ENCODE results near the gene CA5A. TPM values are rescaled to one million over a fixed set of nuclear protein-coding genes. Genes with fewer than 3 reads are reported as not detected.
"Not testable (repeated sequence)": the region's sequence is repeated elsewhere in the genome, so short reads cannot be mapped to it uniquely, and the experiment has no call there.

CA5A gene
- total RNA-seq, 1 experiment from 2014 or later = 1.7 TPM

DNA sequence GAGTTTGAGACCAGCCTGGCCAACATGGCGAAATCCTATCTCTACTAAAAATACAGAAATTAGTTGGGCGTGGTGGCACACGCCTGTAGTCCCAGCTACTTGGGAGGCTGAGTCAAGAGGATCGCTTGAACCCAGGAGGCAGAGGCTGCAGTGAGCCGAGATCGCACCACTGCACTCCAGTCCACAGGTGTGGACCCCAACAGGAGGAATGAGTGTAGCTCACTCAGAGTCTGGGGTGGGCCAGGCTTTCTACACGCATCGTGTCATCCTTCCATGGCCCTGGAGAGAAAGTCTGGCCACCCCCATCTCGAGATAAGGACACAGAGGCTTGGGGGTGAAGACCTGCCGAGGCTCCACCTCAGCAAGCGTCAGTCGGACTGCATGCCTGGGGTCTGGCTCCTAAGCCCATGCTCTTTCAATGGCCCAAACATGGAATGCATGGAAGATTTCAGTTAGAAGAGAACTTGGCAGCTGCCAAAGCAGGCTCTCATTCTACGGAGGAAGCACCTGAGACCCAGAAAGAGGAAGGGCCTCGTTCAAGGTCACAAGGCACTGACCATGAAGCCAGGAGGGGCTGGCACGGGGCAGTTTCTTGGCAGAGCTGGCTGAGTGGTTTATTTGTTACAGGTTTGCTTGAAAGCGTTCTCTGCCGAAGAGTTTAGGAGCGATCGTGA is 1.4 kb downstream of the CA5A start:
- H3K4me3 ChIP-seq (ENCODE audit: low read depth, low read length); H3K27ac Mint-ChIP-seq (ENCODE audit: unreplicated experiment): not testable (repeated sequence)

DNA sequence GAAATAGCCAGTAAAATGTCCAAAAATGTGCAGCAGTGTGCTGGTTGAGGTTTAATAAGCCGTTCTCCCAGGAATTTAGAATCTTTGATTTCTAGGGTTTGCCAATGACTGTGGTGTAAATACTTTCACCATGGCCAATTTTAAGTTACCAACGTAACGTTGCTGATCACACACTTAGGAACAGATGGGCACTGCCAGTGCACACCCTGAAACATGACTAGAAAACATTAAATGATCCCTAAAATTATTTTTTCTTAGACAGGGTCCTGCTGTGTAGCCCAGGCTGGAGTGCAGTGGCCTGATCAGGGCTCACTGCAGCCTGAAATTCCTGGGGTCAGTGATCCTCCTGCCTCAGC is 3.2 kb downstream of the CA5A start:
- ChIA-PET POLR2A (no interaction called here), CTCF (no interaction called here)
- Mint-ChIP-seq H3K4me3 (ENCODE audit: unreplicated experiment) (no peak overlapping the region), H3K27me3 (ENCODE audit: insufficient read depth, unreplicated experiment) (no peaks in the 10 kb centered on the region), H3K9me3 (ENCODE audit: unreplicated experiment) (peaks cover under 1% of the 10 kb centered on the region), H3K27ac (ENCODE audit: unreplicated experiment) (no peak overlapping the region), H3K4me1 (ENCODE audit: low read depth, unreplicated experiment) (peaks cover 6% of the 10 kb centered on the region), H3K36me3 (ENCODE audit: insufficient read depth, unreplicated experiment) (no peaks in the 10 kb centered on the region)
- DNase-seq = no peak
- Histone ChIP-seq H3K4me1 (peaks cover 4% of the 10 kb centered on the region; the same call in 1 of the 2 replicates), H3K27me3 (replicated peaks; ENCODE audit: control insufficient read depth, insufficient read depth, low read length) (no peaks in the 10 kb centered on the region), H3K36me3 (ENCODE audit: control insufficient read depth, insufficient read depth, low read length) (no peaks in the 10 kb centered on the region), H3K9me3 (no peaks in the 10 kb centered on the region), H3K4me3 (ENCODE audit: low read depth, low read length) (no peak overlapping the region)
- TF ChIP-seq, protein P1, sequence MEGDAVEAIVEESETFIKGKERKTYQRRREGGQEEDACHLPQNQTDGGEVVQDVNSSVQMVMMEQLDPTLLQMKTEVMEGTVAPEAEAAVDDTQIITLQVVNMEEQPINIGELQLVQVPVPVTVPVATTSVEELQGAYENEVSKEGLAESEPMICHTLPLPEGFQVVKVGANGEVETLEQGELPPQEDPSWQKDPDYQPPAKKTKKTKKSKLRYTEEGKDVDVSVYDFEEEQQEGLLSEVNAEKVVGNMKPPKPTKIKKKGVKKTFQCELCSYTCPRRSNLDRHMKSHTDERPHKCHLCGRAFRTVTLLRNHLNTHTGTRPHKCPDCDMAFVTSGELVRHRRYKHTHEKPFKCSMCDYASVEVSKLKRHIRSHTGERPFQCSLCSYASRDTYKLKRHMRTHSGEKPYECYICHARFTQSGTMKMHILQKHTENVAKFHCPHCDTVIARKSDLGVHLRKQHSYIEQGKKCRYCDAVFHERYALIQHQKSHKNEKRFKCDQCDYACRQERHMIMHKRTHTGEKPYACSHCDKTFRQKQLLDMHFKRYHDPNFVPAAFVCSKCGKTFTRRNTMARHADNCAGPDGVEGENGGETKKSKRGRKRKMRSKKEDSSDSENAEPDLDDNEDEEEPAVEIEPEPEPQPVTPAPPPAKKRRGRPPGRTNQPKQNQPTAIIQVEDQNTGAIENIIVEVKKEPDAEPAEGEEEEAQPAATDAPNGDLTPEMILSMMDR (IDR thresholded peaks at IDR 0.05; ENCODE audit: insufficient read depth in 1 of 2, low read depth in 1 of 2, low read length in 1 of 2, severe bottlenecking in 1 of 2, unreplicated experiment in 1 of 2) = no peak
- no TSS peak for BruUV-seq (replicated peaks)
- intact Hi-C loops (cut with micrococcal nuclease; ENCODE audit: unreplicated experiment) = no loop called here

More for the DNA sequence above, 1.4 kb downstream of the CA5A start:
- BruUV-seq (replicated peaks); DNase-seq; H3K36me3 Mint-ChIP-seq (ENCODE audit: insufficient read depth, unreplicated experiment); H3K4me1 ChIP-seq; H3K36me3 ChIP-seq (ENCODE audit: control insufficient read depth, insufficient read depth, low read length); CTCF ChIA-PET; H3K27me3 ChIP-seq (replicated peaks; ENCODE audit: control insufficient read depth, insufficient read depth, low read length); intact Hi-C loops (cut with micrococcal nuclease; ENCODE audit: unreplicated experiment); H3K4me3 Mint-ChIP-seq (ENCODE audit: unreplicated experiment); H3K27me3 Mint-ChIP-seq (ENCODE audit: insufficient read depth, unreplicated experiment); POLR2A ChIA-PET; H3K4me1 Mint-ChIP-seq (ENCODE audit: low read depth, unreplicated experiment); H3K9me3 ChIP-seq: not testable (repeated sequence)
- H3K9me3 Mint-ChIP-seq (ENCODE audit: unreplicated experiment) = peaks cover 16% of the 10 kb centered on the region

DNA sequence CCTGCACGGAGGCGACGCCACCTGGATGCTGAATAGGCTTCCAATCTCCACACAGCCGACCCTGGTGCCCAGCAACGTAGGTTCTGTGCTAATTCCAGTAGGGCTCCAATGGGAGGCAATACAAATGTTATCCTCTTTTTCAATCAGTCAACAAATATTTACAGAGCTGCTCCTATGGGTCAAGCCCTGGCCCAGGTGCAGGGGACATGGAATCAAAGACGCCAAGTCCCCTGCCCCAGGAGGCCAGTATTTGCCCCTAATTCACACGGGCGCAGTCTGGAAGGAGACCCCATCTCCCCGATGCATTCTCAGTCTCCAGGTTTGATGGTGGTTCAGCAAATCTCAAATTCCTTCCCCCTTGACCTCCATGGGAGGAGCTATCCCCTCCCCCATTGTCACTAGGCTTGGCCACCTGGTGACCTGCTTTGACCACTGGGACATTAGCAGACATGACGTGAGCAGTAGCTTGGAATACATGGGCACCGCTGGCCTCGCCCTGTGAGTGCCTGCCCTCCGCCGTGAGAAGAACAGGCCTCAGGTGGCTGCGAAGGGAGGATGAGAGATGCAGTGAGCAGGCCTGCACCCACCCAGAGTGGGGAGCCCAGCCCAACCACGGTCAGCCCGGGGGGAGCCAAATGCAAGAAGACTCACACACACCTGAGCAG is 3.7 kb downstream of the CA5A start:
- H3K36me3 Mint-ChIP-seq (ENCODE audit: insufficient read depth, unreplicated experiment); H3K4me1 ChIP-seq; H3K27ac Mint-ChIP-seq (ENCODE audit: unreplicated experiment); H3K27me3 Mint-ChIP-seq (ENCODE audit: insufficient read depth, unreplicated experiment); H3K4me1 Mint-ChIP-seq (ENCODE audit: low read depth, unreplicated experiment); BruUV-seq (replicated peaks); H3K9me3 Mint-ChIP-seq (ENCODE audit: unreplicated experiment); H3K4me3 ChIP-seq (ENCODE audit: low read depth, low read length); POLR2A ChIA-PET; H3K36me3 ChIP-seq (ENCODE audit: control insufficient read depth, insufficient read depth, low read length); H3K9me3 ChIP-seq; H3K27me3 ChIP-seq (replicated peaks; ENCODE audit: control insufficient read depth, insufficient read depth, low read length); CTCF ChIA-PET; DNase-seq; H3K4me3 Mint-ChIP-seq (ENCODE audit: unreplicated experiment): not testable (repeated sequence)
- intact Hi-C loops (cut with micrococcal nuclease; ENCODE audit: unreplicated experiment) = loop anchor here (1.0 kb wide), 1 partner anchor 18 kb away; no protein-coding TSS in a partner anchor

DNA sequence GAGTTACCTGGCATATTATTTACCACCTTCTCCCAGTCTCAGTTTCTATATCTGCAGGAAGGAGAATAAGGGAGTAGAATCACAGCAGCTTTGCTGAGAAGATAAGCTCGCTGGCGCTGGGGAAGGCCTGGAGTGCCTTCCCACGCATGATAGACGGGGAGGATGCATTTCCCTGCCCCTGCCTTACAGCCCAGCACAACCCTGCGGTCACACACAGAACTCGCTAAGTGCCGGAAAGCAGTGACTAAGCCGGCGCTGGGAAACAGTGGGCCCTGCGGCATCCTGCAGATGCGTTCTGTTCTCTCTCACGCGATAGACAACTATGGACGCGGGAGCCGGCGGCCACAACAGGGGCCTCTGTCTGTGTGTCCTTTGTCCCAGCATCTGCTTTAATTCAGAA is 4.8 kb downstream of the CA5A start:
- TF ChIP-seq, protein P1 (IDR thresholded peaks at IDR 0.05; ENCODE audit: insufficient read depth in 1 of 2, low read depth in 1 of 2, low read length in 1 of 2, severe bottlenecking in 1 of 2, unreplicated experiment in 1 of 2) = no peak
- Histone ChIP-seq H3K9me3 (no peaks in the 10 kb centered on the region), H3K4me1 (peaks cover 3% of the 10 kb centered on the region; the same call in 1 of the 2 replicates), H3K4me3 (ENCODE audit: low read depth, low read length) (no peak overlapping the region), H3K36me3 (ENCODE audit: control insufficient read depth, insufficient read depth, low read length) (no peaks in the 10 kb centered on the region), H3K27me3 (replicated peaks; ENCODE audit: control insufficient read depth, insufficient read depth, low read length) (no peaks in the 10 kb centered on the region)
- H3K4me1 Mint-ChIP-seq (ENCODE audit: low read depth, unreplicated experiment) = peaks cover 9% of the 10 kb centered on the region
- no peaks in the 10 kb centered on the region for H3K9me3 Mint-ChIP-seq (ENCODE audit: unreplicated experiment)
- no peaks in the 10 kb centered on the region for H3K36me3 Mint-ChIP-seq (ENCODE audit: insufficient read depth, unreplicated experiment)
- no peak for DNase-seq
- intact Hi-C loops (cut with micrococcal nuclease; ENCODE audit: unreplicated experiment) = no loop called here
- no TSS peak for BruUV-seq (replicated peaks)
- CTCF ChIA-PET = interaction anchor here (1.6 kb wide), 1 partner anchor 14 kb away, joined by 5 read pairs; no protein-coding TSS in a partner anchor
- POLR2A ChIA-PET = no interaction called here
- H3K27ac Mint-ChIP-seq (ENCODE audit: unreplicated experiment) = no peak overlapping the region
- no peaks in the 10 kb centered on the region for H3K27me3 Mint-ChIP-seq (ENCODE audit: insufficient read depth, unreplicated experiment)
- H3K4me3 Mint-ChIP-seq (ENCODE audit: unreplicated experiment) = no peak overlapping the region
